K562 (cell line): ENCODE data around the gene MKNK2. TPM values are rescaled to one million over a fixed set of nuclear protein-coding genes. Genes with fewer than 3 reads are reported as not detected.
A peak's percentile ranks its signal among the peaks of the same experiment; 100 is the strongest.

Experiments
- ATF4 ChIP-seq: fragments of 450-650 bp; formaldehyde crosslinking; IDR thresholded peaks from 2 replicates; pipeline ENCODE4 v1.4.0; 2022; ENCODE audit warnings: mild to moderate bottlenecking, moderate library complexity
- BRD4 ChIP-seq: fragments of 200-600 bp; sonication (generic); IDR thresholded peaks from 2 replicates; pipeline ENCODE4 v1.6.1; 2017; ENCODE audit warnings: inconsistent platforms
- CCNT2 ChIP-seq: IDR thresholded peaks from 2 replicates; pipeline ENCODE4 v1.6.1; 2011; ENCODE audit warnings: borderline replicate concordance, low read depth, mild to moderate bottlenecking, moderate library complexity, mixed read lengths, low read length; ENCODE audit not compliant: insufficient read length; ENCODE audit errors: extremely low read depth
- E2F6 ChIP-seq, 2 experiments: IDR thresholded peaks; 2 replicates each; pipeline ENCODE4 v1.6.1; 2011; ENCODE audit warnings: borderline replicate concordance in 1 of 2, control low read depth in 1 of 2, low read depth in 1 of 2, low read length in 1 of 2, mild to moderate bottlenecking in 1 of 2, mixed read lengths in 1 of 2, moderate library complexity in 1 of 2; ENCODE audit not compliant: insufficient read depth in 1 of 2, insufficient read length in 1 of 2, poor library complexity in 1 of 2, severe bottlenecking in 1 of 2; ENCODE audit errors: extremely low read depth in 1 of 2
- MAZ ChIP-seq, 2 experiments: fragments of 450-650 bp in 1 of 2; sonication (generic) in 1 of 2; formaldehyde crosslinking; IDR thresholded peaks in 1 of 2; conservative IDR thresholded peaks in 1 of 2; 2 replicates each; pipeline versions ENCODE4 v1.4.0 to v1.5.0; 2020; ENCODE audit warnings: mild to moderate bottlenecking in 1 of 2, missing genetic modification reagents in 1 of 2
- MED1 ChIP-seq: sonication (generic); formaldehyde crosslinking; IDR thresholded peaks from 2 replicates; pipeline ENCODE4 v1.8.1; 2023; ENCODE audit warnings: missing genetic modification reagents, borderline replicate concordance
- NCOA2 ChIP-seq, 2 experiments: fragments of 450-650 bp; IDR thresholded peaks; 2 replicates each; pipeline ENCODE4 v1.6.1; 2018; ENCODE audit warnings: mild to moderate bottlenecking in 2 of 2, moderate library complexity in 1 of 2; ENCODE audit not compliant: partially characterized antibody in 2 of 2
- PCBP1 ChIP-seq: fragments of 200-400 bp; formaldehyde crosslinking; IDR thresholded peaks from 2 replicates; pipeline ENCODE4 v1.6.1; 2018; ENCODE audit warnings: mild to moderate bottlenecking, low read depth, low read length; ENCODE audit not compliant: poor library complexity, severe bottlenecking
- TBP ChIP-seq: optimal IDR thresholded peaks from 2 replicates; pipeline ENCODE3; 2011; ENCODE audit warnings: low read depth, low read length, improper control_type of control experiment
- XRCC4 ChIP-seq: IDR thresholded peaks from one replicate; pipeline ENCODE4 v1.6.1; 2011; ENCODE audit not compliant: insufficient read depth, insufficient read length; ENCODE audit errors: extremely low read depth
- polyA plus RNA-seq, 8 experiments: library from polyadenylated mRNA; depleted of rRNA in 4 of 8; stranded (reverse) in 5 of 8; unstranded in 3 of 8; fragments of >200 nt; fragmentation: Nextera tagmentation in 2 of 8; fragmentation: Illumina TruSeq in 1 of 8; extraction: Ambion mirVana in 2 of 8; extraction: Trizol in 1 of 8; gene quantifications; 2 replicates each; pipeline versions ENCODE4 v1.2.1 to v1.2.3, GENCODE V29; 2011 to 2014; ENCODE audit warnings: inconsistent platforms in 1 of 8, missing spikeins in 1 of 8
- total RNA-seq, 7 experiments: library from RNA; depleted of rRNA in 6 of 7; stranded (reverse); fragments of >200 nt in 6 of 7; fragmentation: Illumina TruSeq in 2 of 7; extraction: Trizol in 2 of 7; gene quantifications; 2 replicates each; pipeline versions ENCODE4 v1.2.1 to v1.2.3, GENCODE V29; 2011 to 2021; ENCODE audit warnings: low replicate concordance in 1 of 7
- TF ChIP-seq, protein P1 (sequence below), 2 experiments: fragments of 450-650 bp; IDR thresholded peaks; 2 replicates each; pipeline ENCODE4 v1.6.1; 2016; ENCODE audit warnings: mild to moderate bottlenecking in 2 of 2, borderline replicate concordance in 1 of 2, low read depth in 1 of 2, moderate library complexity in 1 of 2
- TF ChIP-seq, protein P2 (sequence below): fragments of 250-450 bp; sonication (Bioruptor Pico); IDR thresholded peaks from 2 replicates; pipeline ENCODE4 v1.8.0; 2022; ENCODE audit warnings: moderate library complexity, mild to moderate bottlenecking, inconsistent platforms
- TF ChIP-seq, protein P3 (sequence below): fragments of 250-450 bp; sonication (Bioruptor Pico); IDR thresholded peaks from 2 replicates; pipeline ENCODE4 v1.5.0; 2020; ENCODE audit warnings: mild to moderate bottlenecking

MKNK2 gene
- total and polyA plus RNA-seq, 9 of the 15 experiments (the other 6 are each of a cell fraction or from before 2014, with no cell fraction given): 5.1 to 191 (median 51.9) TPM

- TF ChIP-seq, protein P1, sequence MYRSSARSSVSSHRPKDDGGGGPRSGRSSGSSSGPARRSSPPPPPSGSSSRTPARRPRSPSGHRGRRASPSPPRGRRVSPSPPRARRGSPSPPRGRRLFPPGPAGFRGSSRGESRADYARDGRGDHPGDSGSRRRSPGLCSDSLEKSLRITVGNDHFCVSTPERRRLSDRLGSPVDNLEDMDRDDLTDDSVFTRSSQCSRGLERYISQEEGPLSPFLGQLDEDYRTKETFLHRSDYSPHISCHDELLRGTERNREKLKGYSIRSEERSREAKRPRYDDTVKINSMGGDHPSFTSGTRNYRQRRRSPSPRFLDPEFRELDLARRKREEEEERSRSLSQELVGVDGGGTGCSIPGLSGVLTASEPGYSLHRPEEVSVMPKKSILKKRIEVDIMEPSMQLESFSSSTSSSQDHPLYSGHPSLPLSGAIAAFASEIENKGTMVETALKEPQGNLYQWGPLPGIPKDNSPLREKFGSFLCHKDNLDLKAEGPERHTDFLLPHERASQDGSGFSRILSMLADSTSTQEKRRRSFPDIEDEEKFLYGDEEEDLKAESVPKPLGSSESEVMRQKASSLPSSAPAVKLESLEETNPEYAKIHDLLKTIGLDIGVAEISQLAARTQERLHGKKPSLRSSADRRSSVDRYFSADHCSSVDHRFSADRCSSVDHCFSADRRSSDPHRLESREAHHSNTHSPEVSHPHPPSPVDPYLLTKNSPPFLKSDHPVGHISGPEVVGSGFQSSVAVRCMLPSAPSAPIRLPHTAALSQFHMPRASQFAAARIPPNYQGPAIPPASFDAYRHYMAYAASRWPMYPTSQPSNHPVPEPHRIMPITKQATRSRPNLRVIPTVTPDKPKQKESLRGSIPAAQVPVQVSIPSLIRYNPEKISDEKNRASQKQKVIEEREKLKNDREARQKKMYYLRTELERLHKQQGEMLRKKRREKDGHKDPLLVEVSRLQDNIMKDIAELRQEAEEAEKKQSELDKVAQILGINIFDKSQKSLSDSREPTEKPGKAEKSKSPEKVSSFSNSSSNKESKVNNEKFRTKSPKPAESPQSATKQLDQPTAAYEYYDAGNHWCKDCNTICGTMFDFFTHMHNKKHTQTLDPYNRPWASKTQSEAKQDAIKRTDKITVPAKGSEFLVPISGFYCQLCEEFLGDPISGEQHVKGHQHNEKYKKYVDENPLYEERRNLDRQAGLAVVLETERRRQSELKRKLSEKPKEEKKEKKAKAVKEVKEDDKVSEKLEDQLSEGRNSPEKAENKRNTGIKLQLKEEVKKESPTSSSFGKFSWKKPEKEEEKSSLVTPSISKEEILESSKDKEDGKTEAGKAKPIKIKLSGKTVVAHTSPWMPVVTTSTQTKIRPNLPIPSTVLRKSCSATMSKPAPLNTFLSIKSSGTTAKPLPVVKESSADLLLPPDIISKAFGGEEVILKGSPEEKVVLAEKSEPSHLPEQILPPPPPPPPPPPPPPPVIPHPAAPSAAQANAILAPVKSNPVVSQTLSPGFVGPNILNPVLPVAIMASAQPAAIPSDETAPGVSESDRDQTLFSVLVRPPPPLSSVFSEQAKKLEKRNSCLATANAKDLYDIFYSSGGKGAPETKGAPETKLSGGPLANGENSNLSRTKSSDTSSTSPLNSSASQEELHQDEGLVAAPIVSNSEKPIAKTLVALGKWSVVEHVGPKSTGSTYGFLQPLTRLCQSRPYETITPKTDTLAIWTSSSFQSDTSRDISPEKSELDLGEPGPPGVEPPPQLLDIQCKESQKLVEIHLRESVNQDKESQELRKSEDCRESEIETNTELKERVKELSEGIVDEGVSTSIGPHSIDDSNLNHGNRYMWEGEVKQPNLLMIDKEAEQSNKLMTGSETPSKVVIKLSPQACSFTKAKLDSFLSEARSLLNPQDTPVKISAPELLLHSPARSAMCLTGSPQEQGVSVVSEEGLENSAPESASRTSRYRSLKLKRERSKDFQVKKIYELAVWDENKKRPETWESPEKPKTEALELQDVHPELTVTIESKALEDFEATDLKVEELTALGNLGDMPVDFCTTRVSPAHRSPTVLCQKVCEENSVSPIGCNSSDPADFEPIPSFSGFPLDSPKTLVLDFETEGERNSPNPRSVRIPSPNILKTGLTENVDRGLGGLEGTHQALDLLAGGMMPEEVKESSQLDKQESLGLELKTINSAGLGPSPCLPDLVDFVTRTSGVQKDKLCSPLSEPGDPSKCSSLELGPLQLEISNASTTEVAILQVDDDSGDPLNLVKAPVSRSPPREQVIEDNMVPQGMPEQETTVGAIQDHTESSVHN (IDR thresholded peaks at IDR 0.05; ENCODE audit: borderline replicate concordance in 1 of 2, low read depth in 1 of 2): no peak
- TF ChIP-seq, protein P2, sequence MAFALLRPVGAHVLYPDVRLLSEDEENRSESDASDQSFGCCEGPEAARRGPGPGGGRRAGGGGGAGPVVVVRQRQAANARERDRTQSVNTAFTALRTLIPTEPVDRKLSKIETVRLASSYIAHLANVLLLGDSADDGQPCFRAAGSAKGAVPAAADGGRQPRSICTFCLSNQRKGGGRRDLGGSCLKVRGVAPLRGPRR (CRISPR knock-in tag): no peak
- no peak for TF ChIP-seq NCOA2 (IDR thresholded peaks at IDR 0.05; ENCODE audit: partially characterized antibody in 2 of 2)
- no peak for TF ChIP-seq BRD4
- no peak for TF ChIP-seq TBP
- TF ChIP-seq, protein P3, sequence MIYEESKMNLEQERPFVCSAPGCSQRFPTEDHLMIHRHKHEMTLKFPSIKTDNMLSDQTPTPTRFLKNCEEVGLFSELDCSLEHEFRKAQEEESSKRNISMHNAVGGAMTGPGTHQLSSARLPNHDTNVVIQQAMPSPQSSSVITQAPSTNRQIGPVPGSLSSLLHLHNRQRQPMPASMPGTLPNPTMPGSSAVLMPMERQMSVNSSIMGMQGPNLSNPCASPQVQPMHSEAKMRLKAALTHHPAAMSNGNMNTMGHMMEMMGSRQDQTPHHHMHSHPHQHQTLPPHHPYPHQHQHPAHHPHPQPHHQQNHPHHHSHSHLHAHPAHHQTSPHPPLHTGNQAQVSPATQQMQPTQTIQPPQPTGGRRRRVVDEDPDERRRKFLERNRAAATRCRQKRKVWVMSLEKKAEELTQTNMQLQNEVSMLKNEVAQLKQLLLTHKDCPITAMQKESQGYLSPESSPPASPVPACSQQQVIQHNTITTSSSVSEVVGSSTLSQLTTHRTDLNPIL (CRISPR knock-in tag): no peak
- no peak for TF ChIP-seq XRCC4
- TF ChIP-seq MED1 (CRISPR knock-in tag): peak; percentile 4; the same call in 1 of the 2 replicates
- no peak for TF ChIP-seq E2F6 (IDR thresholded peaks at IDR 0.05; ENCODE audit: borderline replicate concordance in 1 of 2, extremely low read depth in 1 of 2, insufficient read depth in 1 of 2, insufficient read length in 1 of 2, low read depth in 1 of 2, low read length in 1 of 2, poor library complexity in 1 of 2, severe bottlenecking in 1 of 2)
- TF ChIP-seq CCNT2: peak; percentile 27
- TF ChIP-seq PCBP1: peak; percentile 67
- TF ChIP-seq MAZ (CRISPR knock-in tag; conservative IDR thresholded peaks at IDR 0.05 in 1 of 2, IDR thresholded peaks at IDR 0.05 in 1 of 2): no peak
- no peak for TF ChIP-seq ATF4 (CRISPR knock-in tag)
Observed at GRCh38 chr19:2050349-2050990, 574 bp downstream of the MKNK2 start (continued).
